Measurements from ENCODE around the gene PUS7L. TPM values are rescaled to one million over a fixed set of nuclear protein-coding genes. Genes with fewer than 3 reads are reported as not detected.

The PUS7L gene
- total RNA-seq, 1 experiment from 2014 or later = 15.3 TPM

DNA sequence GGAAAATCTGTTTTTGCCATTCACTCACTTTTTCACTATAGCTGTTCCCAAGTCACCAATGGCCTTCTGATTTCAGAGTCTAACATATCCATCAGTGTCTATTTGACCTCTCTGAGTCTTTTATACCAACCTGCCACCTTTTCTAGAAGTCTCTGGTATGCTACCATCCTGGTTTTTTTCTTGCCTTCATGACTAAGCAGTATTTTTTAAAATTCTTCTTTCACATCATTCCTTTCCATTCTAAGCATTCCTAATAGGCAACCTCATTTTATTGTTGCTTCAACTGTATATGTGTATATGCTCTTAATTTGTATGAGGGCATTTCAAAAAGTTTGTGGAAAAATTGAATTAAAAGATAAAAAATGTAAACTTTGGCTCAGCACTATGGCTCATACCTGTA is 5.2 kb upstream of the PUS7L start:
- TF ChIP-seq, protein P1, sequence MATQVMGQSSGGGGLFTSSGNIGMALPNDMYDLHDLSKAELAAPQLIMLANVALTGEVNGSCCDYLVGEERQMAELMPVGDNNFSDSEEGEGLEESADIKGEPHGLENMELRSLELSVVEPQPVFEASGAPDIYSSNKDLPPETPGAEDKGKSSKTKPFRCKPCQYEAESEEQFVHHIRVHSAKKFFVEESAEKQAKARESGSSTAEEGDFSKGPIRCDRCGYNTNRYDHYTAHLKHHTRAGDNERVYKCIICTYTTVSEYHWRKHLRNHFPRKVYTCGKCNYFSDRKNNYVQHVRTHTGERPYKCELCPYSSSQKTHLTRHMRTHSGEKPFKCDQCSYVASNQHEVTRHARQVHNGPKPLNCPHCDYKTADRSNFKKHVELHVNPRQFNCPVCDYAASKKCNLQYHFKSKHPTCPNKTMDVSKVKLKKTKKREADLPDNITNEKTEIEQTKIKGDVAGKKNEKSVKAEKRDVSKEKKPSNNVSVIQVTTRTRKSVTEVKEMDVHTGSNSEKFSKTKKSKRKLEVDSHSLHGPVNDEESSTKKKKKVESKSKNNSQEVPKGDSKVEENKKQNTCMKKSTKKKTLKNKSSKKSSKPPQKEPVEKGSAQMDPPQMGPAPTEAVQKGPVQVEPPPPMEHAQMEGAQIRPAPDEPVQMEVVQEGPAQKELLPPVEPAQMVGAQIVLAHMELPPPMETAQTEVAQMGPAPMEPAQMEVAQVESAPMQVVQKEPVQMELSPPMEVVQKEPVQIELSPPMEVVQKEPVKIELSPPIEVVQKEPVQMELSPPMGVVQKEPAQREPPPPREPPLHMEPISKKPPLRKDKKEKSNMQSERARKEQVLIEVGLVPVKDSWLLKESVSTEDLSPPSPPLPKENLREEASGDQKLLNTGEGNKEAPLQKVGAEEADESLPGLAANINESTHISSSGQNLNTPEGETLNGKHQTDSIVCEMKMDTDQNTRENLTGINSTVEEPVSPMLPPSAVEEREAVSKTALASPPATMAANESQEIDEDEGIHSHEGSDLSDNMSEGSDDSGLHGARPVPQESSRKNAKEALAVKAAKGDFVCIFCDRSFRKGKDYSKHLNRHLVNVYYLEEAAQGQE (IDR thresholded peaks at IDR 0.05; ENCODE audit: low read depth) = no peak
- TF ChIP-seq CBX3 (IDR thresholded peaks at IDR 0.05; ENCODE audit: low read depth) = no peak
- TF ChIP-seq CEBPB (IDR thresholded peaks at IDR 0.05; ENCODE audit: low read depth) = no peak
- no peak for TF ChIP-seq EZH2 (IDR thresholded peaks at IDR 0.05)
- no peak for TF ChIP-seq CTCF (IDR thresholded peaks at IDR 0.05 in 2 of 3, conservative IDR thresholded peaks at IDR 0.05 in 1 of 3; ENCODE audit: borderline replicate concordance in 1 of 3, insufficient read depth in 1 of 3, low read depth in 2 of 3, low read length in 2 of 3)
- TF ChIP-seq, protein P2, sequence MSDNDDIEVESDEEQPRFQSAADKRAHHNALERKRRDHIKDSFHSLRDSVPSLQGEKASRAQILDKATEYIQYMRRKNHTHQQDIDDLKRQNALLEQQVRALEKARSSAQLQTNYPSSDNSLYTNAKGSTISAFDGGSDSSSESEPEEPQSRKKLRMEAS (IDR thresholded peaks at IDR 0.05) = no peak
- TF ChIP-seq ZNF274 (IDR thresholded peaks at IDR 0.05; ENCODE audit: low read depth, low read length) = no peak
- TF ChIP-seq ELF1 (IDR thresholded peaks at IDR 0.05; ENCODE audit: borderline replicate concordance, low read depth) = no peak
- no peak for TF ChIP-seq SP1 (IDR thresholded peaks at IDR 0.05; ENCODE audit: low read depth)
- TF ChIP-seq, protein P3, sequence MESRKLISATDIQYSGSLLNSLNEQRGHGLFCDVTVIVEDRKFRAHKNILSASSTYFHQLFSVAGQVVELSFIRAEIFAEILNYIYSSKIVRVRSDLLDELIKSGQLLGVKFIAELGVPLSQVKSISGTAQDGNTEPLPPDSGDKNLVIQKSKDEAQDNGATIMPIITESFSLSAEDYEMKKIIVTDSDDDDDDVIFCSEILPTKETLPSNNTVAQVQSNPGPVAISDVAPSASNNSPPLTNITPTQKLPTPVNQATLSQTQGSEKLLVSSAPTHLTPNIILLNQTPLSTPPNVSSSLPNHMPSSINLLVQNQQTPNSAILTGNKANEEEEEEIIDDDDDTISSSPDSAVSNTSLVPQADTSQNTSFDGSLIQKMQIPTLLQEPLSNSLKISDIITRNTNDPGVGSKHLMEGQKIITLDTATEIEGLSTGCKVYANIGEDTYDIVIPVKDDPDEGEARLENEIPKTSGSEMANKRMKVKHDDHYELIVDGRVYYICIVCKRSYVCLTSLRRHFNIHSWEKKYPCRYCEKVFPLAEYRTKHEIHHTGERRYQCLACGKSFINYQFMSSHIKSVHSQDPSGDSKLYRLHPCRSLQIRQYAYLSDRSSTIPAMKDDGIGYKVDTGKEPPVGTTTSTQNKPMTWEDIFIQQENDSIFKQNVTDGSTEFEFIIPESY (IDR thresholded peaks at IDR 0.05; ENCODE audit: extremely low read depth, insufficient replicate concordance, low read length) = no peak
- no peak for TF ChIP-seq FOSL1 (IDR thresholded peaks at IDR 0.05; ENCODE audit: low read depth)
- no peak for TF ChIP-seq RAD21 (IDR thresholded peaks at IDR 0.05; ENCODE audit: low read depth)
- TF ChIP-seq ATF3 (IDR thresholded peaks at IDR 0.05) = no peak
- no peak for TF ChIP-seq ZFX (IDR thresholded peaks at IDR 0.05)
- no peak for TF ChIP-seq EGR1 (IDR thresholded peaks at IDR 0.05; ENCODE audit: low read depth)
- Histone ChIP-seq H3K9me2 (ENCODE audit: insufficient read depth) (no peaks in the 10 kb centered on the region), H3K27me3 (ENCODE audit: insufficient read depth, low read length) (no peaks in the 10 kb centered on the region), H3K9me3 (ENCODE audit: control insufficient read depth in 1 of 2, insufficient read depth in 1 of 2, low read depth in 1 of 2, low read length in 2 of 2) (no peaks in the 10 kb centered on the region), H2AFZ (ENCODE audit: low read depth, low read length, poor library complexity, severe bottlenecking) (no peak overlapping the region), H3K36me3 (ENCODE audit: control insufficient read depth in 1 of 2, insufficient read depth in 2 of 2, low read length in 2 of 2) (no peaks in the 10 kb centered on the region), H3K27ac (ENCODE audit: low read depth, low read length) (no peak overlapping the region), H3K79me2 (ENCODE audit: insufficient read depth, low read length) (no peaks in the 10 kb centered on the region), H3K4me2 (ENCODE audit: low read length) (no peak overlapping the region), H3K4me1 (ENCODE audit: control insufficient read depth in 1 of 2, insufficient read depth in 2 of 2, low read length in 2 of 2) (peaks cover 6 to 9% of the 10 kb centered on the region in 2 experiments; a peak in 3 of 4 replicates), H4K20me1 (ENCODE audit: insufficient read depth) (no peaks in the 10 kb centered on the region), H3K9ac (ENCODE audit: low read length) (no peak overlapping the region), H3K4me3 (replicated peaks in 1 of 2; ENCODE audit: low read depth in 1 of 2, low read length in 2 of 2) (no peak overlapping the region)
- ChIA-PET CTCF (no interaction called here), POLR2A (no interaction called here), RAD21 (ENCODE audit: low non-redundant PET in 1 of 2, low total read pairs in 2 of 2, uncharacterized antibody in 2 of 2, unreplicated experiment in 2 of 2) (no interaction called here)
- intact Hi-C loops (cut with micrococcal nuclease) = no loop called here
- ATAC-seq = no peak
- BruUV-seq (replicated peaks) = no TSS peak
- no peak for DNase-seq (ENCODE audit: low read depth, low spot score)

All from HCT116 (cell line).